ENCODE results near the gene MECR. TPM values are rescaled to one million over a fixed set of nuclear protein-coding genes. Genes with fewer than 3 reads are reported as not detected.

The MECR gene
- total RNA-seq, result 10 to 100 TPM; 29.8 to 35.4 (median 32.6) TPM

DNA sequence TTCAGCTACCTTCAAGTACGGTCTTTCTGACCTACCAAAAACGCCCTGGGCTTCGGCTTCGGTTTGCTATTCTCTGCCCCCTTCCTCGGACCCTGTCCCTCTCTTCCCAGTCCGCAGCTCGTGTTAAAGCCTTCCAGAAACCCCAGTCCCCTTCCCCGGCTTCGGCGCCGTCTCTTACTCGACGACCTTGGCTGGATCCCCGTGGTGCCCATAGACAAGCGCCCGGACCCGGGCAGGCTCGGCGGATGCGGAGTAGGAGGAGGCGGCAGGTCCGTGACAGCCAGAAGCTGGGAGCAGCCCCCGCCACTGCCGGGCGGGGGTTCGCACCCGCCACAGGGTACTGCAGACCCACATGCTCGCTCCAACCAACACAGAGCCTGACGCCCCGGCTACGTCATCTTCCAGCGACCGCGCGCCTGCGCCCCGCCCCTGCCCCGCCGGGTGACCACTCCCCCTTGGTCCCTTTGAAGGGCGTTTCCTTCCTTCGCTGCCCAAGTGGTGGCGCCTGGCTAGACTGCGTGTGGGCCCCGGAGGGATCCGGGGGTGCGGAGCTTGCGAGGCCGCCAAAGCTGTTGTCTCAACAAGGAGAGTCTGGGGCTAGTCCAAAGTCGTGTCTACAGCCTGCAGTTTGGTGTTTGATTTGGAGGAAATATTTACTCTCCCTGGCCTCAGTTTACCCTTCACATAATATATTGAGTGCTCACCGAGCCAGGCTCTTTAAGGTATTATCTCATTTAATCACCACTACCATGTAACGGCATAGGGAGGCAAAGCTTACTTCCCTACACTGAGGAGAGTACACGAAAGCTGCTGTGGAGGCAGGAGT, at the start of gene MECR:
Gene MECR (minus strand): TSS at position 382 of the 826 bp plus-strand sequence. CDS start 28 bp downstream, at position 354.
- Mint-ChIP-seq H3K27me3 (ENCODE audit: low read depth) (peaks cover 18% of the 10 kb centered on the region), H3K9me3 (no peaks in the 10 kb centered on the region), H3K36me3 (ENCODE audit: insufficient read depth) (no peaks in the 10 kb centered on the region), H3K4me3 (peak within 1 kb of the TSS; percentile 93), H3K4me1 (ENCODE audit: low read depth) (peaks cover 19% of the 10 kb centered on the region)
- ATAC-seq, result peak; percentile 97 to 98
- peak; percentile 96 for DNase-seq

GRCh38 chr1:29279951-29280391, 49.2 kb upstream of the MECR start:
- Mint-ChIP-seq H3K4me1 (ENCODE audit: low read depth) (peaks cover 3% of the 10 kb centered on the region), H3K27me3 (ENCODE audit: low read depth) (peaks cover 4% of the 10 kb centered on the region), H3K36me3 (ENCODE audit: insufficient read depth) (no peaks in the 10 kb centered on the region), H3K4me3 (no peak overlapping the region), H3K9me3 (no peaks in the 10 kb centered on the region)
- ATAC-seq, result no peak
- DNase-seq, result no peak

GRCh38 chr1:29279406-29279805, 48.7 kb upstream of the MECR start:
- DNase-seq (no peak), ATAC-seq (no peak)
- no peak overlapping the region for H3K4me3 Mint-ChIP-seq

GRCh38 chr1:29278124-29278523, 47.4 kb upstream of the MECR start:
- DNase-seq (no peak), ATAC-seq (no peak)
- Mint-ChIP-seq H3K4me1 (ENCODE audit: low read depth) (no peaks in the 10 kb centered on the region), H3K36me3 (ENCODE audit: insufficient read depth) (no peaks in the 10 kb centered on the region), H3K27me3 (ENCODE audit: low read depth) (peaks cover 2% of the 10 kb centered on the region), H3K9me3 (no peaks in the 10 kb centered on the region), H3K4me3 (no peak overlapping the region)

More at GRCh38 chr1:29279406-29279805, 48.7 kb upstream of the MECR start:
- Mint-ChIP-seq H3K4me1 (ENCODE audit: low read depth) (peaks cover 3% of the 10 kb centered on the region), H3K27me3 (ENCODE audit: low read depth) (peaks cover 4% of the 10 kb centered on the region), H3K9me3 (no peaks in the 10 kb centered on the region), H3K36me3 (ENCODE audit: insufficient read depth) (no peaks in the 10 kb centered on the region)

GRCh38 chr1:29275435-29275834, 44.7 kb upstream of the MECR start:
- no peaks in the 10 kb centered on the region for H3K36me3 Mint-ChIP-seq (ENCODE audit: insufficient read depth)
- ATAC-seq, result no peak
- H3K9me3 Mint-ChIP-seq, result no peaks in the 10 kb centered on the region
- DNase-seq, result no peak
- H3K4me1 Mint-ChIP-seq (ENCODE audit: low read depth), result no peaks in the 10 kb centered on the region
- no peak overlapping the region for H3K4me3 Mint-ChIP-seq
- peaks cover 21% of the 10 kb centered on the region for H3K27me3 Mint-ChIP-seq (ENCODE audit: low read depth)

- no peaks in the 10 kb centered on the region for H3K4me1 Mint-ChIP-seq (ENCODE audit: low read depth)
- H3K9me3 Mint-ChIP-seq, result no peaks in the 10 kb centered on the region
- ATAC-seq (no peak), DNase-seq (no peak)
- peaks cover 42% of the 10 kb centered on the region for H3K27me3 Mint-ChIP-seq (ENCODE audit: low read depth)
- H3K4me3 Mint-ChIP-seq, result no peak overlapping the region
- H3K36me3 Mint-ChIP-seq (ENCODE audit: insufficient read depth), result no peaks in the 10 kb centered on the region
Observed at GRCh38 chr1:29272147-29272907, 41.6 kb upstream of the MECR start.

- no peak for DNase-seq
- Mint-ChIP-seq H3K9me3 (no peaks in the 10 kb centered on the region), H3K36me3 (ENCODE audit: insufficient read depth) (no peaks in the 10 kb centered on the region), H3K4me1 (ENCODE audit: low read depth) (no peaks in the 10 kb centered on the region), H3K27me3 (ENCODE audit: low read depth) (peaks cover 48% of the 10 kb centered on the region), H3K4me3 (no peak overlapping the region)
- ATAC-seq, result no peak
Observed at GRCh38 chr1:29271724-29272123, 41.0 kb upstream of the MECR start.

DNA sequence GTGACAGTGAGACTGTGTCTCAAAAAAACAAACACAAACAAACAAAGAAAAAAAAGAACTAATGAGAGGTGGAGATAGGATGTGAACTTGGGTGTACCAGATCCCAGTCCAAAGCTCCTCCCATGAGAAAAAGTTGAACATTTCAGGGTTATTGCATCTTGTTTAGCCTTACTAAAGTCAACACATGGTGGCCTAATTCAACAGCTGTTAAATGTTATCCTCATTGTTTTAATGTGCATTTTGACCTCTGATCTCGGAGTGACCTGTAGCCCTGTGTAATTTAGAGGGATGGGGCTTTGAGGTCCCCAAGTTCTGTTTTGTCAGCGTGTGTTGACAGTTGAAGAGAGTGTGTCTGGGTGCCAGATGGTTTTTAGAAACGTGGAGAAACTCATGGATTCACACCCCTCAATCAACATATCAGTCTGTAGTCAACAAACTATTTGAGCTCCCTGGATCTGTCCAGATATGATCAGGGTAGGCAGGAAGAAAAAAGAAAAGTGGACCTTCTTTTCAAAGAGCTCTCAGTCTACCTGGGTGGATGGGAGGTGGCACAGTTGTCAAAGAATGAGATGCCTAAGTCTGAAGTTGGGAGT, 40.3 kb upstream of the MECR start:
- Mint-ChIP-seq H3K9me3 (no peaks in the 10 kb centered on the region), H3K36me3 (ENCODE audit: insufficient read depth) (no peaks in the 10 kb centered on the region)

DNA sequence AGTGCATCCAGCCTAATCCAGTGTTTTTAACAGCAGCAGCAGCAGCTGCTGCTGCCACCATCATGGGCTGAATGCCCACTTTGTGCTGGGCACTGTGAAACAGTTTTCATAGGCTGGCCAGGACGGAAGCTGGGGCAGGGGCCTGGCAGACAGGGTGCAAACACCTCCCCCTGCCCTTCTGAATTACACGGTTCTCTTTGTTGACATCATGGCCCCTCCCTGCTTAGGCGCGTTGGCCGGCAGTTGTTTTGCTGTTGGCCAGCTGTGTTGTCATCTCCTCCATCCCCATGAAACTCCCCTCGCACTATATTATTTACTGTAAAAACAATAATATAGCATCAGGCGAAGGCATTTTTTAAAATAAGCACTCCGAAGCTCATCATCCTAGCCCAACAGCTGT, 38.6 kb upstream of the MECR start:
- Mint-ChIP-seq H3K36me3 (ENCODE audit: insufficient read depth) (no peaks in the 10 kb centered on the region), H3K4me3 (no peak overlapping the region), H3K9me3 (no peaks in the 10 kb centered on the region), H3K27me3 (ENCODE audit: low read depth) (peaks cover 60% of the 10 kb centered on the region), H3K4me1 (ENCODE audit: low read depth) (no peaks in the 10 kb centered on the region)
- no peak for ATAC-seq
- DNase-seq, result no peak

More for the DNA sequence above, 40.3 kb upstream of the MECR start:
- Mint-ChIP-seq H3K4me1 (ENCODE audit: low read depth) (no peaks in the 10 kb centered on the region), H3K27me3 (ENCODE audit: low read depth) (peaks cover 54% of the 10 kb centered on the region), H3K4me3 (no peak overlapping the region)
- ATAC-seq (no peak), DNase-seq (no peak)

DNA sequence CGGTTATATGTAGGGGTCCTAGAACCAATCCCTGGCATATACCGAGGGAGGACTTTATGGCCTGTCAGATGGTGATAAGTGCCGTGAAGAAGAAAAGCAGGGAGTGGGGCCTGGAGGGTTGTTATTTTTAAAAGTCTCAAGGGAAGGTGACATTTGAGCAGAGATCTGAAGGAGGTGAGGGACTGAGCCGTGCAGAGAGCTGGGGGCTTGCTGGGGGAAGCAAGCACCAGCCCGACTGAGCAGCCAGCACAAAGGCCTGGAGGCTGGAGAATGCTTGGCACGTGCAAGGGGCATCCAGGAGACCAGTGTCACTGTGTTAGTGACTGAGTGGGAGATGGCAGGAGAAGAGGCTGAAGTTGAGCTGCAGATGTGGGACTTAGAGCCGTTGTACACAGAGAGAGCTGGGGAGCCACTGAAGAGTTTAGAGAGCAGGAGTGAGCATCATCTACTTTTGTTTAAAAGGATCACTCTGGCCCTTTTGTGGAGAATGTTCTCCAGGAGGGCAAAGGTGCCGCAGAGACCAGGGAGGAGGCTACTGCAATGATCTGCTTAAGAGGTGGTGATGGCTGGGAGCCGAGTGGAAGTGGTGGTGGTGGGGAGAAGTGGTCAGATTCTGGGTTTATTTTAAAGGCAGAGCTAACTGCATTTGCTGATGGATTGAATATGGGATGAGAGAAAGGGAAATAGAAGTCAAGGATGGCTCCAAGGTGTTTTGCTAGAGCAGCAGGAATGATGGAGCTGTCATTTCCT, 36.8 kb upstream of the MECR start:
- no peak for ATAC-seq
- peaks cover 61% of the 10 kb centered on the region for H3K27me3 Mint-ChIP-seq (ENCODE audit: low read depth)
- H3K4me1 Mint-ChIP-seq (ENCODE audit: low read depth), result no peaks in the 10 kb centered on the region

DNA sequence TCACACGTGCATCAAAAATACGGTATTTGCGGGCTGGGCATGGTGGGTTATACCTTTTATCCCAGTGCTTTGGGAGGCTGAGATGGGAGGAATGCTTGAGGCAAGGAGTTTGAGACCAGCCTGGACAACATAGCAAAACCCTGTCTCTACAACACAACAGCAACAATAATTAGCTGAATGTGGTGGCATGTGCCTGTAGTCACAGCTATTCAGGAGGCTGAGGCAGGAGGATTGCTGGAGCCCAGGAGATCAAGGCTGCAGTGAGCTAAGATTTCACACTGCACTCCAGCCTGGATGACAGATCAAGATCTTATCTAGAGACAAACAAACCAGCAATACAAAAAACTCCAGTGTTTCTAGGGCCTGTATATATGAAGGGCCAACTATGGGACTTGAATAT, 36.2 kb upstream of the MECR start:
- ATAC-seq (no peak), DNase-seq (no peak)
- no peak overlapping the region for H3K4me3 Mint-ChIP-seq
- no peaks in the 10 kb centered on the region for H3K4me1 Mint-ChIP-seq (ENCODE audit: low read depth)
- no peaks in the 10 kb centered on the region for H3K36me3 Mint-ChIP-seq (ENCODE audit: insufficient read depth)
- peaks cover 57% of the 10 kb centered on the region for H3K27me3 Mint-ChIP-seq (ENCODE audit: low read depth)
- no peaks in the 10 kb centered on the region for H3K9me3 Mint-ChIP-seq

More for the DNA sequence above, 36.8 kb upstream of the MECR start:
- Mint-ChIP-seq H3K4me3 (no peak overlapping the region), H3K36me3 (ENCODE audit: insufficient read depth) (no peaks in the 10 kb centered on the region), H3K9me3 (no peaks in the 10 kb centered on the region)
- no peak for DNase-seq

GRCh38 chr1:29264773-29265389, 34.1 kb upstream of the MECR start:
- ATAC-seq (no peak), DNase-seq (no peak)
- H3K4me1 Mint-ChIP-seq (ENCODE audit: low read depth), result peaks cover 8% of the 10 kb centered on the region
- no peak overlapping the region for H3K4me3 Mint-ChIP-seq
- H3K36me3 Mint-ChIP-seq (ENCODE audit: insufficient read depth), result no peaks in the 10 kb centered on the region
- H3K27me3 Mint-ChIP-seq (ENCODE audit: low read depth), result peaks cover 62% of the 10 kb centered on the region
- H3K9me3 Mint-ChIP-seq, result no peaks in the 10 kb centered on the region

DNA sequence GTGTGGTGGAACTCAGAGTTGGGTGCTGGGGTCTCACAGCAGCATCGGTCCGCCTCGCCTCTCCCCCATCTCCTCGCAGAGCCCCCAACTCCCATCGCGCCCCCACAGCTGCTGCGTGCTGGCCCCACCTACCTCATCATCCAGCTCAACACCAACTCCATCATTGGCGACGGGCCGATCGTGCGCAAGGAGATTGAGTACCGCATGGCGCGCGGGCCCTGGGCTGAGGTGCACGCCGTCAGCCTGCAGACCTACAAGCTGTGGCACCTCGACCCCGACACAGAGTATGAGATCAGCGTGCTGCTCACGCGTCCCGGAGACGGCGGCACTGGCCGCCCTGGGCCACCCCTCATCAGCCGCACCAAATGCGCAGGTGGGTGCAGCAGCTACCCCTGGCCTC, 29.8 kb upstream of the MECR start:
- ATAC-seq, result no peak
- Mint-ChIP-seq H3K27me3 (ENCODE audit: low read depth) (peaks cover 57% of the 10 kb centered on the region), H3K4me1 (ENCODE audit: low read depth) (peaks cover 8% of the 10 kb centered on the region), H3K9me3 (no peaks in the 10 kb centered on the region), H3K4me3 (peak overlapping the region; percentile 75), H3K36me3 (ENCODE audit: insufficient read depth) (no peaks in the 10 kb centered on the region)
- DNase-seq, result no peak

All from activated T-cell treated with anti-CD3 and anti-CD28 coated beads, Interleukin-2, amount 50 U/mL, for 4 hours (primary cell).